ENCODE measurements around the gene MCC. TPM values are rescaled to one million over a fixed set of nuclear protein-coding genes. Genes with fewer than 3 reads are reported as not detected.

Gene MCC
- total RNA-seq, 1 experiment from 2014 or later = 0.60 TPM

DNA sequence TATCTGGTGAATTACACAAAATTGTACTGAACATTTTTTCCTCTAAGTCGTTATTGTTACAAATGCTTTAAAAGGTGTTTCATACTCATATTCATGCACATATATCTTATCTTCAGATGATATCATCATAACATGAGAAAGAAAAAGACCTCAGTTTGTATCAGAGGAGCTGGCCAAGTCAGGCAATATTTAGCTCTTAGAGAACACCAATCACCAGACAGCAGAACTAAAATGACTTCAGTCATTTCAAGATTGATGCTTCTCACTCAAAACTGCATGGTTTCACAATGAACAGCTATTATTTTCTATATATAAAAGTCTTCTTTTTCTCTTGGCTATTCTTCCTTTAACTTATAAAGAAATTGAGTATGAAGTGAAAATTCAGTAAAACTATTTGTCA is 98.0 kb downstream of the MCC start:
- Histone ChIP-seq H3K27ac (ENCODE audit: low read depth, low read length, poor library complexity, severe bottlenecking) (no peak overlapping the region), H3K36me3 (ENCODE audit: insufficient read depth, low read length, poor library complexity, severe bottlenecking) (no peaks in the 10 kb centered on the region), H3K27me3 (replicated peaks; ENCODE audit: insufficient read depth, low read depth, low read length, poor library complexity) (peaks cover 5% of the 10 kb centered on the region), H3K4me3 (ENCODE audit: low read depth, low read length, poor library complexity, severe bottlenecking) (no peak overlapping the region), H3K4me1 (ENCODE audit: insufficient read depth, low read length, poor library complexity, severe bottlenecking) (peaks cover 7% of the 10 kb centered on the region), H3K9me3 (ENCODE audit: low read depth, low read length, poor library complexity, severe bottlenecking) (no peaks in the 10 kb centered on the region)
- ChIA-PET POLR2A (ENCODE audit: low non-redundant PET) (no interaction called here), CTCF (no interaction called here)
- TF ChIP-seq, protein P1, sequence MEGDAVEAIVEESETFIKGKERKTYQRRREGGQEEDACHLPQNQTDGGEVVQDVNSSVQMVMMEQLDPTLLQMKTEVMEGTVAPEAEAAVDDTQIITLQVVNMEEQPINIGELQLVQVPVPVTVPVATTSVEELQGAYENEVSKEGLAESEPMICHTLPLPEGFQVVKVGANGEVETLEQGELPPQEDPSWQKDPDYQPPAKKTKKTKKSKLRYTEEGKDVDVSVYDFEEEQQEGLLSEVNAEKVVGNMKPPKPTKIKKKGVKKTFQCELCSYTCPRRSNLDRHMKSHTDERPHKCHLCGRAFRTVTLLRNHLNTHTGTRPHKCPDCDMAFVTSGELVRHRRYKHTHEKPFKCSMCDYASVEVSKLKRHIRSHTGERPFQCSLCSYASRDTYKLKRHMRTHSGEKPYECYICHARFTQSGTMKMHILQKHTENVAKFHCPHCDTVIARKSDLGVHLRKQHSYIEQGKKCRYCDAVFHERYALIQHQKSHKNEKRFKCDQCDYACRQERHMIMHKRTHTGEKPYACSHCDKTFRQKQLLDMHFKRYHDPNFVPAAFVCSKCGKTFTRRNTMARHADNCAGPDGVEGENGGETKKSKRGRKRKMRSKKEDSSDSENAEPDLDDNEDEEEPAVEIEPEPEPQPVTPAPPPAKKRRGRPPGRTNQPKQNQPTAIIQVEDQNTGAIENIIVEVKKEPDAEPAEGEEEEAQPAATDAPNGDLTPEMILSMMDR (conservative IDR thresholded peaks at IDR 0.05; ENCODE audit: low read depth, low read length) = no peak
- no peak for TF ChIP-seq EZH2 (IDR thresholded peaks at IDR 0.05; ENCODE audit: borderline replicate concordance, low read depth, low read length, poor library complexity, severe bottlenecking)
- intact Hi-C loops (cut with micrococcal nuclease; ENCODE audit: unreplicated experiment) = no loop called here
- no TSS peak for BruUV-seq (replicated peaks)
- no peak for DNase-seq (ENCODE audit: low spot score)

DNA sequence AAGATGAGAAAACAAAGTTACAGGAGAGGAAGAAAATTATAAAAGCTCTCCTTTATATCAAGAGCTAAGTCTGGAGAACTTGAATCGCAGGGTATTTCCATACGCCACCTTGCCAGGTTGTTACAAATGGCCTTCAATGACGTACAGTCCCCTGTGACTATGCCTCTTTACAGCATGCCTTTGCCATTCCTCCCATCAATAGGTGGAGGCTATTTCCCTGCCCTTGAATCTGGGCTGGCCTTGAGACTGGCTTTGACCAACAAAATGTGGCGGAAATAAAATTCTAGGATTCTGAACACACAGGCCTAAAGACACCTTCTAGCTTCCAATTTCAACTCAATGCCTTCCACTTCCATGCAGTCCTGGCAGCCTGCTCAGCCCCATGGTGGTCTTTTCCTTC is 99.1 kb downstream of the MCC start:
- no peak for DNase-seq (ENCODE audit: low spot score)
- no peak for TF ChIP-seq EZH2 (IDR thresholded peaks at IDR 0.05; ENCODE audit: borderline replicate concordance, low read depth, low read length, poor library complexity, severe bottlenecking)
- no peak overlapping the region for H3K27ac ChIP-seq (ENCODE audit: low read depth, low read length, poor library complexity, severe bottlenecking)
- H3K4me3 ChIP-seq (ENCODE audit: low read depth, low read length, poor library complexity, severe bottlenecking) = no peak overlapping the region
- ChIA-PET CTCF (no interaction called here), POLR2A (ENCODE audit: low non-redundant PET) (no interaction called here)
- peaks cover 7% of the 10 kb centered on the region for H3K4me1 ChIP-seq (ENCODE audit: insufficient read depth, low read length, poor library complexity, severe bottlenecking)
- H3K36me3 ChIP-seq (ENCODE audit: insufficient read depth, low read length, poor library complexity, severe bottlenecking) = no peaks in the 10 kb centered on the region
- intact Hi-C loops (cut with micrococcal nuclease; ENCODE audit: unreplicated experiment) = no loop called here
- H3K27me3 ChIP-seq (replicated peaks; ENCODE audit: insufficient read depth, low read depth, low read length, poor library complexity) = peaks cover 12% of the 10 kb centered on the region
- no peaks in the 10 kb centered on the region for H3K9me3 ChIP-seq (ENCODE audit: low read depth, low read length, poor library complexity, severe bottlenecking)
- BruUV-seq (replicated peaks) = no TSS peak

DNA sequence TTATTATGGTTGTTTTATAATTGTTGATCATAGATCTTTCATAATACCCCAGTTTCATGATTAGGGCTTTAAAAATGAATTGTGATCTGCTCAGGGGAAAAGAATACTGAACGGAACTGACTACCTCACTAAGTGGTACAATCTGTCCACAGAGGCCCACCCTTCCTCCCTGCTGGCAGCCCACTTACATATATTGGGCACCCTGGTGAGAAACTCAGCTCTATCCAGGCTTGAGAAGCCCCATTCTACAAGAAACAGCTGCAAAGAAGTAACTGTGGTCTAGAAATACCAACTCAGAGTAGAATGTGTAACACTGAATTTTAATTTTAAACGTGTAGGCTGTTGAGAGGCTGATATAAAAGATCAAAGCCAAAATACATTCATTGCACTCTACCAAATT is 100.4 kb downstream of the MCC start:
- BruUV-seq (replicated peaks) = no TSS peak
- peaks cover 12% of the 10 kb centered on the region for H3K27me3 ChIP-seq (replicated peaks; ENCODE audit: insufficient read depth, low read depth, low read length, poor library complexity)
- ChIA-PET CTCF (no interaction called here), POLR2A (ENCODE audit: low non-redundant PET) (no interaction called here)
- intact Hi-C loops (cut with micrococcal nuclease; ENCODE audit: unreplicated experiment) = no loop called here
- no peak for TF ChIP-seq EZH2 (IDR thresholded peaks at IDR 0.05; ENCODE audit: borderline replicate concordance, low read depth, low read length, poor library complexity, severe bottlenecking)
- DNase-seq (ENCODE audit: low spot score) = peak; percentile 52
- no peak overlapping the region for H3K4me3 ChIP-seq (ENCODE audit: low read depth, low read length, poor library complexity, severe bottlenecking)
- H3K9me3 ChIP-seq (ENCODE audit: low read depth, low read length, poor library complexity, severe bottlenecking) = no peaks in the 10 kb centered on the region
- H3K36me3 ChIP-seq (ENCODE audit: insufficient read depth, low read length, poor library complexity, severe bottlenecking) = no peaks in the 10 kb centered on the region
- no peak overlapping the region for H3K27ac ChIP-seq (ENCODE audit: low read depth, low read length, poor library complexity, severe bottlenecking)
- H3K4me1 ChIP-seq (ENCODE audit: insufficient read depth, low read length, poor library complexity, severe bottlenecking) = peaks cover 7% of the 10 kb centered on the region

GRCh38 chr5:113384782-113385285 is 103.4 kb downstream of the MCC start:
- H3K27me3 ChIP-seq (replicated peaks; ENCODE audit: insufficient read depth, low read depth, low read length, poor library complexity) = peaks cover 8% of the 10 kb centered on the region
- no peak for DNase-seq (ENCODE audit: low spot score)
- H3K9me3 ChIP-seq (ENCODE audit: low read depth, low read length, poor library complexity, severe bottlenecking) = no peaks in the 10 kb centered on the region
- intact Hi-C loops (cut with micrococcal nuclease; ENCODE audit: unreplicated experiment) = no loop called here
- no peaks in the 10 kb centered on the region for H3K36me3 ChIP-seq (ENCODE audit: insufficient read depth, low read length, poor library complexity, severe bottlenecking)
- no TSS peak for BruUV-seq (replicated peaks)
- H3K4me1 ChIP-seq (ENCODE audit: insufficient read depth, low read length, poor library complexity, severe bottlenecking) = peaks cover 7% of the 10 kb centered on the region
- TF ChIP-seq EZH2 (IDR thresholded peaks at IDR 0.05; ENCODE audit: borderline replicate concordance, low read depth, low read length, poor library complexity, severe bottlenecking) = no peak
- TF ChIP-seq, protein P1 (conservative IDR thresholded peaks at IDR 0.05; ENCODE audit: low read depth, low read length) = no peak
- ChIA-PET POLR2A (ENCODE audit: low non-redundant PET) (no interaction called here), CTCF (no interaction called here)
- no peak overlapping the region for H3K27ac ChIP-seq (ENCODE audit: low read depth, low read length, poor library complexity, severe bottlenecking)
- no peak overlapping the region for H3K4me3 ChIP-seq (ENCODE audit: low read depth, low read length, poor library complexity, severe bottlenecking)

Data from A673 (cell line).